Pancreas (tissue), 10 donors: Measurements from ENCODE around the gene CUX1. TPM values are rescaled to one million over a fixed set of nuclear protein-coding genes. Genes with fewer than 3 reads are reported as not detected.
A peak's percentile ranks its signal among the peaks of the same experiment; 100 is the strongest.

Source experiments
- ATAC-seq, 4 donors: fragments of 200-7000 bp; cut with Tn5 transposase; one replicate each; pipeline versions ENCODE4 v1.8.0 to v1.9.1; 2020; ENCODE audit warnings: mild to moderate bottlenecking in 4 of 4, moderate library complexity in 4 of 4
- DNase-seq, 6 donors: peaks; one replicate each; pipeline ENCODE4 v3.0.0-alpha.2; 2020
- FAIRE-seq: peaks from 2 replicates; lab custom pipeline; 2012; peaks lifted over from hg19 to GRCh38; lab: Jason Lieb, UNC
- H3K27ac ChIP-seq, 4 donors: fragments of 200-600 bp; sonication (generic); 1 replicate in 3 of 4; 2 replicates in 1 of 4; pipeline versions ENCODE4 v1.5.0 to v1.8.0; 2020
- H3K27me3 ChIP-seq, 4 donors: fragments of 200-600 bp; one replicate each; pipeline ENCODE4 v1.8.0; 2021
- H3K36me3 ChIP-seq, 3 donors: fragments of 200-600 bp; sonication (generic) in 1 of 3; one replicate each; pipeline versions ENCODE4 v1.5.0 to v1.8.0; 2020 to 2021
- H3K4me1 ChIP-seq, 3 donors: fragments of 200-600 bp; one replicate each; pipeline ENCODE4 v1.8.0; 2021
- H3K4me3 ChIP-seq, 4 donors: fragments of 200-600 bp; sonication (generic) in 2 of 4; one replicate each; pipeline versions ENCODE4 v1.5.0 to v1.8.0; 2020 to 2021
- H3K9me3 ChIP-seq, 4 donors: fragments of 200-600 bp; one replicate each; pipeline ENCODE4 v1.8.0; 2021
- WGBS, 2 donors: extraction: QIAGEN DNeasy Blood & Tissue Kit; methylation state at CpG; one replicate each; pipeline ENCODE4 v1.1.7; 2013; 5-methylcytosine and 5-hydroxymethylcytosine counted together
- intact Hi-C, 3 donors: fragments of 100-400 bp; cut with DNase I; formaldehyde crosslinking; loops; one replicate each; pipeline versions ENCODE4 v1.11.1 to v1.14.2; 2022
- polyA plus RNA-seq, 2 donors: library from polyadenylated mRNA; stranded (reverse); fragments of 200-250 nt; gene quantifications; one replicate each; pipeline ENCODE4 v1.2.3, GENCODE V29; 2013
- total RNA-seq, 6 donors: library from RNA; stranded (reverse); fragmentation: NEBNext Ultra II Directional in 4 of 6; extraction: Animal tissue kit (Norgen Biotek cat#: 25700) in 4 of 6; gene quantifications; one replicate each; pipeline versions ENCODE4 v1.2.1 to v1.2.4, GENCODE V29; 2021 to 2023
- TF ChIP-seq, protein P1 (sequence below), 4 donors: fragments of 200-600 bp; sonication (generic) in 3 of 4; IDR thresholded peaks; one replicate each; pipeline versions ENCODE4 v1.5.0 to v1.8.0; 2021; ENCODE audit warnings: antibody characterized with exemption in 4 of 4
- donor health status: healthy with polysubstance abuse.
- donor health status: DM: no; HTN: no; CAD: no; lungs with moderate emphysema.
- donor health status: DM: no; HTN: no; CAD: no.
- donor health status: control.
- donor health status: control.
- donor health status: Bipolar disorder and iron deficiency.
- donor health status: DM: yes; HTN: yes; CAD: no.
- donor health status: DM: no; HTN: no; CAD: no.
- donor health status: DM: no; HTN: no; CAD: no.
- donor health status: DM: yes; HTN: yes; CAD: no.

Gene CUX1
- total and polyA plus RNA-seq, 8 donors = 18.9 to 61.2 (median 45.1) TPM

DNA sequence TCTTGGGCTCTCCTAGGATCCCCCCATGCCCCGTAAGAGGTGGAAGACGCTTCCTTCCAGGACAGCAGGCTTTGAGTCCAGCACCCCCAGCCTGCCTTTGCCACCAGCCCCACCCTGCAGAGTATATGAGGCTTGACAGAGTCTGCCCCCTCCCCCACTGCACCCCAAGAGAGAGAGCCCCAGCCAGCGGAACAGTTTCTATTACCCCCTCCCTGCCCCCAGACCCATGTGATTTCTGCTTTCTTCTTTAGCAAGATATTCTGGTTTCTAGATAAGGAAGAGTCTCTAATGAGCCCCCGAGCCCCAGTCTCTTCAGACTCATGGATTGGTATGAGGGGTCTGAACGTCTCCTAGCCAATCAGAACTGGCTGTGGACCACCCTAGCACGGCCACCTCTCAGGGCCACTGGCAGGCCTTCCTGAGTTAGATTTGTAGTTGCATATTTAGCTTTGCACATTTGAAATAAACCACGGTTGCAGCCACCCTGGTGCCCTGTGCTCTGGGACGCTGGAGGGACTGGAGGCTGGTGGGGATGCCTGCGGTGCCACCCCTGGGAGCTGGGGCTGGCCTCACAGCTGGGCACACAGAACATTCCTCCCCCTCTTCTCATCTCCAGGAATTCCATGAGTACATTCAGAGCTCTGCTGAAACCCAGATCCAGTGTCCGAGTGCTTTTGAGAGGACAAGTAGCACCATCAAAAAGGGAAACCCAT is 466.2 kb downstream of the CUX1 start:
- intact Hi-C loops = loop anchor here in 2 of 3 donors (5.0 kb wide), 2 partner anchors 104 to 109 kb away; no protein-coding TSS in a partner anchor
- 74 to 80% methylated on average over 10 of the region's 10 CpGs for WGBS, 2 donors

DNA sequence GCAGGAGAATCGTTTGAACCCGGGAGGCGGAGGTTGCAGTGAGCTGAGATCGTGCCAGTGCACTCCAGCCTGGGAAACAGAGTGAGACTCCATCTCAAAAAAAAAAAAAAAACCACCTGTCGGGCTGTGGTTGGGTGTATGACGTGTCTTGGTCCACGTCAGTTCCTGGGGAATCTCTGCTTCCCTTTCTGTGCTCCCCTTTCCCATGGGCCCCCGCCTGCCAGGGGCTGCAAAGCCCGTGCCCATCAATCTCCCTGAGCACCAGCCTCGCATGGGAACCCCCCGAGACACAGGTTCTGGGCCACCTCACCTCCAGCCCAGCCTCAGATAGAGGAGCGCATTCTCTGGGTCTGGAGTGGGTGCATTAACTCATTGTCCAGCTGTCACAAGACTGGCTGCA is 467.0 kb downstream of the CUX1 start:
- WGBS, 2 donors = 76 to 80% methylated on average over 12 of the region's 12 CpGs
- peaks cover 0 to 5% (median 4%) of the 10 kb centered on the region in 3 donors for H3K4me1 ChIP-seq
- no peak overlapping the region for H3K4me3 ChIP-seq
- ATAC-seq (no peak), FAIRE-seq (no peak), DNase-seq (peak in 1 of 6 donors; percentile 57)
- H3K27ac ChIP-seq = no peak overlapping the region
- TF ChIP-seq, protein P1, sequence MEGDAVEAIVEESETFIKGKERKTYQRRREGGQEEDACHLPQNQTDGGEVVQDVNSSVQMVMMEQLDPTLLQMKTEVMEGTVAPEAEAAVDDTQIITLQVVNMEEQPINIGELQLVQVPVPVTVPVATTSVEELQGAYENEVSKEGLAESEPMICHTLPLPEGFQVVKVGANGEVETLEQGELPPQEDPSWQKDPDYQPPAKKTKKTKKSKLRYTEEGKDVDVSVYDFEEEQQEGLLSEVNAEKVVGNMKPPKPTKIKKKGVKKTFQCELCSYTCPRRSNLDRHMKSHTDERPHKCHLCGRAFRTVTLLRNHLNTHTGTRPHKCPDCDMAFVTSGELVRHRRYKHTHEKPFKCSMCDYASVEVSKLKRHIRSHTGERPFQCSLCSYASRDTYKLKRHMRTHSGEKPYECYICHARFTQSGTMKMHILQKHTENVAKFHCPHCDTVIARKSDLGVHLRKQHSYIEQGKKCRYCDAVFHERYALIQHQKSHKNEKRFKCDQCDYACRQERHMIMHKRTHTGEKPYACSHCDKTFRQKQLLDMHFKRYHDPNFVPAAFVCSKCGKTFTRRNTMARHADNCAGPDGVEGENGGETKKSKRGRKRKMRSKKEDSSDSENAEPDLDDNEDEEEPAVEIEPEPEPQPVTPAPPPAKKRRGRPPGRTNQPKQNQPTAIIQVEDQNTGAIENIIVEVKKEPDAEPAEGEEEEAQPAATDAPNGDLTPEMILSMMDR (IDR thresholded peaks at IDR 0.05) = no peak
- no peaks in the 10 kb centered on the region for H3K9me3 ChIP-seq
- H3K27me3 ChIP-seq = no peaks in the 10 kb centered on the region
- no peaks in the 10 kb centered on the region for H3K36me3 ChIP-seq
- intact Hi-C loops = loop anchor here in 2 of 3 donors (5.0 kb wide), 2 partner anchors 103 to 108 kb away; no protein-coding TSS in a partner anchor

More for the DNA sequence above, 466.2 kb downstream of the CUX1 start:
- ATAC-seq = no peak
- DNase-seq = no peak
- no peak overlapping the region for H3K27ac ChIP-seq
- no peaks in the 10 kb centered on the region for H3K9me3 ChIP-seq
- H3K36me3 ChIP-seq = no peaks in the 10 kb centered on the region
- H3K27me3 ChIP-seq = no peaks in the 10 kb centered on the region
- H3K4me3 ChIP-seq = no peak overlapping the region
- TF ChIP-seq, protein P1 (IDR thresholded peaks at IDR 0.05) = no peak
- H3K4me1 ChIP-seq = peaks cover 0 to 5% (median 4%) of the 10 kb centered on the region in 3 donors
- no peak for FAIRE-seq

DNA sequence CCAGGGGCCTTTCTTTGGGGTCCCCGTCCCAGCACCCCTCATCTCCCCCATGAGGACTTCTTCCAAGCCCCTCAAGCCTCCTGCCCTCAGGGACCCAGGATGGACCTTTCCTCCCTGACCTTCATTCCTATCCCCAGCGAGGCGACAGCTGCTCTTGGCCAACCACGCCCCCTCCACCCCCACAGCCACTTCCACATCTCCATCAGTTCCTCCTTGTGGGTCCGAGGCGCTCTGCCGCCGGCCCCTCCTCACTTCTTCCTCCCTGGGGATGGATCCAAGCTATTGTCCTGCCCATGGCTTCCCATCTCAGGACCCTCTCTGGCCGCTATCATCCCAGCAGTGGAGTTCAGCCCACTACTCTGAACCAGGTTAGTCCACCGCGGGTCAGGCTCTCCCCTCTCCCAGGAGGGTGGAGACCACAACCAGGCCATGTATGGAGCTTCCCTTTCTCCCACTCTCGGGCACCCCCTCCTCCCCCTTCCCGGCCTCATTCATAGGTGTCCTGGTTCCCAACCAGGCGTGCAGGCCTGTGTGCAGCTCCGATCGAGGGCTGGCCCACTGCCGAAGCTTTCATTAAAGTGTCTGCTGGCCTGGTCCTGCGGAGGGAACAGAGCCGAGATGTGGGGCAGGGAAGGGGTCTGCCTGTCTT is 467.6 kb downstream of the CUX1 start:
- 73 to 74% methylated on average over 19 of the region's 19 CpGs for WGBS, 2 donors
- no peaks in the 10 kb centered on the region for H3K9me3 ChIP-seq
- FAIRE-seq = no peak
- no peak for ATAC-seq
- peak overlapping the region in 1 of 4 donors; percentile 92 for H3K4me3 ChIP-seq
- no peaks in the 10 kb centered on the region for H3K36me3 ChIP-seq
- peak overlapping the region in 1 of 4 donors; percentile 77 for H3K27ac ChIP-seq
- DNase-seq = peak in 2 of 6 donors; percentile 40 to 76
- peaks cover 0 to 5% (median 4%) of the 10 kb centered on the region in 3 donors for H3K4me1 ChIP-seq
- TF ChIP-seq, protein P1 (IDR thresholded peaks at IDR 0.05) = no peak
- intact Hi-C loops = loop anchor here in 2 of 3 donors (5.0 kb wide), 2 partner anchors 102 to 107 kb away; no protein-coding TSS in a partner anchor
- H3K27me3 ChIP-seq = no peaks in the 10 kb centered on the region

DNA sequence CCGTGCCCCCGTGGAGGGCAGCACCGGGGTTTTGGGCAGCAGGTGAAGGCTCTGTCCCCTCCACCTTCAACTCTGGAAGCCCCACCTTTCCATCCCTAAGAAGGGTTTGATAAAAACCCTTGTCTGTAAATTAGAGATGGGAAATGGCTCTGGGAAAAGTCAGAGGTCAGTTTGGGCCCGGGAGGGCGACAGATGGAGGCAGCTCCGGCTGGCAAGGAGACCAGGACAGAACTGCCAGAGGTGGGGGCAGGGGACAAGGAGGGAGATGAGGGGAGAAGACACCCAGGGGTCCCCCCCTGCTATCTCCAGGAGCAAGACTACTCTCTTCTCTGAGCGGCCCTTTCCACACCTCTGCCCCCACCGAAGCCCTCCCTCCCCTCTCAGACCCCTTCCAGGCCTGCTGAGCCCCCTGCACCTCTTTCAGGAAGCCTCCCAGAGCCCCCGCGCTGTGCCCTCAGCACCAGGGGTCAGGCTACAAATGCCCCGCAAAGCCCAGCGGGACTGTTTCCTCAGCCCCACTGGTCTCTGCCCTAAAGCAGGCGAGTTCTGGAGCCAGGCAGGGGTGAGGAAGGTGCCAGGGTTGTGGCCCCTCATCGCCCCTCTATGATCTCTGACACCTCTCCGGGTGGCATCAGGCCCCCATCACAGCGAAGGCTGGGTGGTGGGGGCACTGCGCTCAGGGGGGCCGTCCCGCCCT is 468.3 kb downstream of the CUX1 start:
- WGBS, 2 donors = 47 to 63% methylated on average over 13 to 19 of the region's 19 CpGs
- Histone ChIP-seq H3K27ac (peak overlapping the region; percentile 62 to 77 (median 69)), H3K36me3 (no peaks in the 10 kb centered on the region), H3K27me3 (no peaks in the 10 kb centered on the region), H3K4me3 (peak overlapping the region in 2 of 4 donors; percentile 68 to 92), H3K4me1 (peaks cover 0 to 5% (median 4%) of the 10 kb centered on the region in 3 donors), H3K9me3 (no peaks in the 10 kb centered on the region)
- DNase-seq = peak in 2 of 6 donors; percentile 23 to 79
- intact Hi-C loops = no loop called here
- TF ChIP-seq, protein P1 (IDR thresholded peaks at IDR 0.05) = no peak
- FAIRE-seq = no peak
- peak in 1 of 4 donors; percentile 1 for ATAC-seq
